GM21717 (cell line): ENCODE data around the gene PLEKHG4.

ENCODE experiments used
- ATAC-seq: cut with Tn5 transposase; IDR thresholded peaks from one replicate; pipeline ENCODE4 v1.9.1; 2021; ENCODE audit warnings: mild to moderate bottlenecking, moderate library complexity; ENCODE audit not compliant: unreplicated experiment

Gene PLEKHG4

DNA sequence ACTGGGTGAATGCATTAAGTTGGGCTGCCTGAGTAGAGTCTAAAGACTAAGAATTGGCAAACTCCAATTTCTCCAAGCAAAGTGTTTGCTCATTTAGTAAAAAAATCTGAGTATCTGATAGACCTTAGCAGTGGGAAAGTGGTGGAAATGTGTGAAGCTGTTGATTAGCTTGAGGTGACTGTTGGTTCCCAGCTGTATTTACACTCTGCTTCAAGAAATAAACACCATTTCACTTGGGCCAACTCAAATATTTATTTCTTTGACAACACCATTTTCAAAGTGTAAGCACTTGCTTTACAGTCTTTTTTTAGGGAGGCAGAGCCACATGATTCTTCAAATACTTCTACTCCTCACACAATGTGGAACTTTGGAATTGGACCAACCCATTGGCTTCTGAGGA is 38.5 kb downstream of the PLEKHG4 start:
- ATAC-seq = no peak

DNA sequence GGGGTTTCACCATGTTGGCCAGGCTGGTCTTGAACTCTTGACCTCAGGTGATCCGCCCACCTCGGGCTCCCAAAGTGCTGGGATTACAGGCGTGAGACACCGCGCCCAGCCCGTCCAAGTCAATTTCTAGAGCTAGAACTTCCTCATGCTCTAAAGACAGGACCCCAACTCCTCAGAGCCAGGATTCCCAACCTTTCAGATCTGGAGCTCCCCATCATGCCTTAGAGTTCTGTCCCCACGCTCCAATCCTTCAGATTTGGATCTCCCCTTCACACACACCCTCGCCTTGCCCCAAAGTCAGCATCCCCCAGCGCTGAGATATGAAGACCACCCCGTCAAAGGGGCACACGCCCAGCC is 46.8 kb downstream of the PLEKHG4 start:
- ATAC-seq = no peak

DNA sequence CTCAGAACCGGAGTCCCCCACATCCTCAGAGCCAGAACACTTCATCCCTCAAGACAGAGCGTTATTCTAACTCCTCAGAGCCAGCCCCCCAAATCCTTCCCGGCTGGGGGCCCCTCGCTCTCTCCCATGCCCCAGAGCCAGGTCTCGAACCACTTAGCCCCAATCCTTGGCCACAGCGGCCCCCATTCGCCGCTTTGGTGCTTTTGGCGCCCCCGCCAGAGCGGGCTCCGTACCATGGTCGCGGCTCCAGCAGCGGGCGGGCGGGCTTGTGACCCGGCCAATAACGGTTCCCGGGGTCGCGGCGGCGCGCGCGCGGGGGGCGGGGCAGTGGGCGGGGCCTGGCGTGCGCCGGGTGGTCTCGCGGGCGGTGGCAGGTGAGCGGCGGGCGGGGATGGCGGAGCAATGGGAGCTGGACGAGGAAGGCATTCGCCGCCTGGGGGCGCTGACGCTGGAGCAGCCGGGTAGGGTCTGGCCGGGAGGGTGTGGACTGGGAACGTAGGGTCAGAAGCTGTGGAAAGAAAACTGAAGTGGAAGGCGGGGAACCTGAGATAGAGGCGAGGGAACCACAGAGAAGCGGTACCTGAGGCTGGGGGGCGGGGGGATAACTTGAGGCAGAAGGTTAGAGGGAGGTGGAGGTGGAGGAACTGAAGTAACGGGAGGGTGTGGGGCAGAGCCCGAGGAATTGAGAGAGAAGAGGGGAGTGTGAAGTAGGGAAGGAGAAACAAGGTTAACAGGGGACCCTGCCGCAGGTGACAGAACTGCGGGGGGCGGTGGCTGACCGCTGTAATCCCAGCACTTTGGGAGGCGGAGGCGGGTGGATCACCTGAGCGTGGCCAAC is 47.4 kb downstream of the PLEKHG4 start, which contains the start of the genes KCTD19 and LRRC36:
Gene KCTD19 (minus strand): TSS at position 270 of the 838 bp plus-strand sequence. CDS start 34 bp downstream, at position 236.
Gene LRRC36 (plus strand): TSS at position 344 of the 838 bp plus-strand sequence. CDS start 48 bp downstream, at position 392.
- ATAC-seq = peak; percentile 47

DNA sequence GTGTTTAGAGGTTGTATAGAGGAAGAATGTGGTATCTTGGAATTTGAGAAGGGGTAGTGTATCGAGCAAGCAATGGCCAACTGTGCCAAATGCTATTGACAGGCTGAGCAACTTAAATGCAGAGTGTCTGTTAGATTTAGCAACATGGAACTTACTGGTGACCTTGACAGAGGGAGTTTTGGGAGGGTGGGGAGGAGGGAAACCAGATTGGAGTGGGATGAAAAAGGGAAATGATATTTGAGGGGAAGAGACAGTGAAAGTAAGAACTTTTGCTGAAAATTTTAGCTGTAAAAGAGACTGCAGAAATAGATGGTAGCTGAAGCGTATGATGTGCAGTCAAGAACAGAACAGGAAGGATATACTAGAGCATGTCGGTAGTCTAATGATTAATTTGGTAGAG is 48.4 kb downstream of the PLEKHG4 start:
- no peak for ATAC-seq

DNA sequence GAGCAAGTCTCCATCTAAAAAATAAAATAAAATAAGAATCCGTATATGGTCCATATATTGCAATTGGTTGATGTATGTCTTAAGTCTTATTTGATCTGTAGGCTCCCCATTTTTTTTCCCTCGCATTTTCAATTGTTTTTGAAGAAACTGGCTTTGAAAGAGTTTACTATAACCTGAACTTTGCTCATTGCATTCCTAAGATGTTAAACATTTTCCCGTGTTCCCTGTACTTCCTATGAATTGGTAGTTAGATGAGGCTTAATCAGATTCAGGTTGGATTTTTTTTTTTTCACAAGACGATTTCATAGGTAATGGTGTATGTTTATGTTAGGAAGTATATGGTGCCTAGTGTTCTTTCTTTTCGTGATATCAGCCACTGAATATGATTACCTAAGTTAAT is 50.6 kb downstream of the PLEKHG4 start:
- no peak for ATAC-seq

DNA sequence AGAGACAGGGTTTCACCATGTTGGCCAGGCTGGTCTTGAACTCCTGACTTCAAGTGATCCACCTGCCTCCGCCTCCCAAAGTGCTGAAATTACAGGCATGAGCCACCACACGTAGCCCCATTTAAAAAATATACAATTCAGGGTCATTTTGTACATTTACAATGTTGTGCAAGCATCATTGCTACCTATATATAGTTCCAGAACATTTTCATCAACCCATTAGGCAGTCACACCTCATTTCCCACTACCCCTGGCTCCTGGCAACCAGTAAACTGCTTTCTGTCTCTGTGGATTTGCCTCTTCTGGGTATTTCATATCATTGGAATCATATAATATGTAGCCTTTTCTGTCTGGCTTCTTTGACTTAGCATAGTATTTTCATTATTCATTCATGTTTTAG is 54.0 kb downstream of the PLEKHG4 start:
- no peak for ATAC-seq

DNA sequence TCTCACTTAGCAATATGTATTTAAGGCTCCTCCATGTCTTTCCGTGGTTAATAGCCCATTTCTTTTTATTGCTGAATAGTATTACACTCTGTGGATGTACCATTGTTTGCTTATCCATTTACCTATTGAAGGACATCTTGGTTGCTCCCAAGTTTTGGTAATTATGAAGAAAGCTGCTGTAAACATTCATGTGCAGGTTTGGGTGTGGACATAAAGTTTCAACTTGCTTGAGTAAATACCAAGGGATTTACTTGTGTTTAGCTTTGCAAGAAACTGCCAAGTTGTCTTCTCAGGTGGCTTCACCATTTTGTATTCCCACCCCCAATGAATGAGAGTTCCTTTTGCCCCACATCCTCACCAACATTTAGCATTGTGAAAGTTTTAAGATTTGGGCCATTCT is 56.8 kb downstream of the PLEKHG4 start:
- ATAC-seq = no peak

DNA sequence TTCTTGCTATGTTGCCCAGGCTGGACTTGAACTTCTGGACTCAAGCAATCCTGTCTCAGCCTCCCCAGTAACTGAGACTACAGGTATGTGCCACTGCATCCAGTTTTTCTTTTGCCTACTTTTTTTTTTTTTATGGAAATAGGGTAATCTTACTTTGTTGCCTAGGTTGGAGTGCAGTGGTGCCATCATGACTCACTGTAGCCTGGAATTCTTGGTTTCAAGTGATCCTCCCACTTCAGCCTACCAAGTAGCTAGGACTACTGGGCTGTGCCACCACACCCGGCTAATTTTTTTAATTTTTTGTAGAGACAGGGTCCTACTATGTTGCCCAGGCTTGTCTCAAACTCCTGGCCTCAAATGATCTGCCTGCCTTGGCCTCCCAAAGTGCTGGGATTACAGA is 57.3 kb downstream of the PLEKHG4 start:
- ATAC-seq = no peak
